Sigmoid colon (tissue), 7 donors: ENCODE measurements around the gene SUCLG1. TPM values are rescaled to one million over a fixed set of nuclear protein-coding genes. Genes with fewer than 3 reads are reported as not detected.
"Not testable (repeated sequence)": the region's sequence is repeated elsewhere in the genome, so short reads cannot be mapped to it uniquely, and the experiment has no call there.

Experiments used
- DNase-seq: peaks from one replicate; pipeline ENCODE4 v3.0.0-alpha.2; 2019
- H3K27ac ChIP-seq, 4 donors: fragments of 200-600 bp; sonication (generic); one replicate each; pipeline ENCODE4 v1.5.1; 2016 to 2019; ENCODE audit warnings: mild to moderate bottlenecking in 1 of 4
- H3K27me3 ChIP-seq, 3 donors: fragments of 200-600 bp; sonication (generic); one replicate each; pipeline ENCODE4 v1.5.1; 2019; ENCODE audit warnings: mild to moderate bottlenecking in 1 of 3
- H3K36me3 ChIP-seq, 4 donors: fragments of 200-600 bp; sonication (generic); one replicate each; pipeline ENCODE4 v1.5.1; 2016 to 2019
- H3K4me1 ChIP-seq, 4 donors: fragments of 200-600 bp; sonication (generic); one replicate each; pipeline ENCODE4 v1.5.1; 2017 to 2019
- H3K4me3 ChIP-seq, 4 donors: fragments of 200-600 bp; sonication (generic); one replicate each; pipeline ENCODE4 v1.5.1; 2017 to 2019; ENCODE audit warnings: mild to moderate bottlenecking in 2 of 4, moderate library complexity in 1 of 4
- H3K9me3 ChIP-seq, 4 donors: fragments of 200-600 bp in 3 of 4; sonication (generic) in 3 of 4; one replicate each; pipeline versions ENCODE4 v1.5.1 to v1.6.1; 2013 to 2019
- EP300 ChIP-seq, 4 donors: sonication (generic); formaldehyde crosslinking; IDR thresholded peaks; one replicate each; pipeline ENCODE4 v1.6.1; 2017; ENCODE audit warnings: antibody characterized with exemption in 4 of 4
- POLR2A ChIP-seq, 2 donors: fragments of 450-650 bp; IDR thresholded peaks; one replicate each; pipeline ENCODE4 v1.6.1; 2016; ENCODE audit warnings: antibody characterized with exemption in 2 of 2, mild to moderate bottlenecking in 2 of 2, moderate library complexity in 2 of 2
- POLR2AphosphoS5 ChIP-seq, 4 donors: sonication (generic); formaldehyde crosslinking; IDR thresholded peaks; one replicate each; pipeline ENCODE4 v1.6.1; 2017; ENCODE audit warnings: antibody characterized with exemption in 4 of 4
- WGBS, 2 donors: extraction: QIAGEN DNeasy Blood & Tissue Kit; methylation state at CpG; one replicate each; pipeline ENCODE4 v1.1.7; 2013; 5-methylcytosine and 5-hydroxymethylcytosine counted together
- intact Hi-C: fragments of 100-400 bp; cut with DNase I; formaldehyde crosslinking; loops from one replicate; pipeline ENCODE4 v1.15.1; 2023
- polyA plus RNA-seq, 3 donors: library from polyadenylated mRNA; stranded (reverse); fragments of 200-250 nt; gene quantifications; one replicate each; pipeline ENCODE4 v1.2.3, GENCODE V29; 2013
- total RNA-seq, 4 donors: library from RNA; depleted of rRNA; stranded (reverse); fragments of >200 nt; gene quantifications; one replicate each; pipeline ENCODE4 v1.1.0, GENCODE V29; 2016
- TF ChIP-seq, protein P1 (sequence below), 4 experiments: fragments of 450-650 bp in 3 of 4; fragments of 200-600 bp in 1 of 4; IDR thresholded peaks; one replicate each; pipeline ENCODE4 v1.5.1; 2016 to 2019; ENCODE audit warnings: antibody characterized with exemption in 4 of 4, mild to moderate bottlenecking in 3 of 4, moderate library complexity in 2 of 4
- donor health status: healthy with polysubstance abuse.
- donor health status: Bipolar disorder and iron deficiency.
- donor health status: healthy.

SUCLG1 gene
- total and polyA plus RNA-seq, 7 donors: 75.6 to 423 (median 125) TPM

DNA sequence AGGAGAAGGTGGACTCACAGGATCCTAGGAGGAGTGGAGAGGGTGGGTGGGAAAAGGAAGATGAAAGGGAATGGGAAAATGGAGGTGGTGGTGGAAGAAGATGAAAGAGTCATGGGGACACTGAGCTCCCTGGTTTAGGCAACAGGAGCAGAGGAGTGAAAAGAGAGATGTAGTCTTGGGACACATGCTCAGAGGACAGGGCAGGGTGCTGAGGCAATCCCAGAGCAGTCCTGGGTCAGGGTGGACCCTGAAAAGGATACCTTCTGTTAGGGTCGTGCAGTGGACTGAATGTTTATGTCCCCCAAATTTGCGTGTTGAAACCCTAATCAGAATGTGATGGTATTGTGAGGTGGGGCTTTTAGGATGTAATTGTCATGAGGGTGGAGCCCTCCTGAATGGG, 37.9 kb downstream of the SUCLG1 start:
- Histone ChIP-seq H3K27ac (no peak overlapping the region), H3K4me1 (no peaks in the 10 kb centered on the region), H3K27me3 (no peaks in the 10 kb centered on the region), H3K9me3 (no peaks in the 10 kb centered on the region), H3K36me3 (peaks cover 0 to 40% (median 6%) of the 10 kb centered on the region in 4 donors), H3K4me3 (no peak overlapping the region)
- TF ChIP-seq, protein P1, sequence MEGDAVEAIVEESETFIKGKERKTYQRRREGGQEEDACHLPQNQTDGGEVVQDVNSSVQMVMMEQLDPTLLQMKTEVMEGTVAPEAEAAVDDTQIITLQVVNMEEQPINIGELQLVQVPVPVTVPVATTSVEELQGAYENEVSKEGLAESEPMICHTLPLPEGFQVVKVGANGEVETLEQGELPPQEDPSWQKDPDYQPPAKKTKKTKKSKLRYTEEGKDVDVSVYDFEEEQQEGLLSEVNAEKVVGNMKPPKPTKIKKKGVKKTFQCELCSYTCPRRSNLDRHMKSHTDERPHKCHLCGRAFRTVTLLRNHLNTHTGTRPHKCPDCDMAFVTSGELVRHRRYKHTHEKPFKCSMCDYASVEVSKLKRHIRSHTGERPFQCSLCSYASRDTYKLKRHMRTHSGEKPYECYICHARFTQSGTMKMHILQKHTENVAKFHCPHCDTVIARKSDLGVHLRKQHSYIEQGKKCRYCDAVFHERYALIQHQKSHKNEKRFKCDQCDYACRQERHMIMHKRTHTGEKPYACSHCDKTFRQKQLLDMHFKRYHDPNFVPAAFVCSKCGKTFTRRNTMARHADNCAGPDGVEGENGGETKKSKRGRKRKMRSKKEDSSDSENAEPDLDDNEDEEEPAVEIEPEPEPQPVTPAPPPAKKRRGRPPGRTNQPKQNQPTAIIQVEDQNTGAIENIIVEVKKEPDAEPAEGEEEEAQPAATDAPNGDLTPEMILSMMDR (IDR thresholded peaks at IDR 0.05): no peak
- TF ChIP-seq POLR2A (IDR thresholded peaks at IDR 0.05): no peak
- TF ChIP-seq POLR2AphosphoS5 (IDR thresholded peaks at IDR 0.05): no peak
- TF ChIP-seq EP300 (IDR thresholded peaks at IDR 0.05): no peak
- no peak for DNase-seq
- intact Hi-C loops: no loop called here
- WGBS, 2 donors: 67 to 95% methylated on average over 2 of the region's 2 CpGs

DNA sequence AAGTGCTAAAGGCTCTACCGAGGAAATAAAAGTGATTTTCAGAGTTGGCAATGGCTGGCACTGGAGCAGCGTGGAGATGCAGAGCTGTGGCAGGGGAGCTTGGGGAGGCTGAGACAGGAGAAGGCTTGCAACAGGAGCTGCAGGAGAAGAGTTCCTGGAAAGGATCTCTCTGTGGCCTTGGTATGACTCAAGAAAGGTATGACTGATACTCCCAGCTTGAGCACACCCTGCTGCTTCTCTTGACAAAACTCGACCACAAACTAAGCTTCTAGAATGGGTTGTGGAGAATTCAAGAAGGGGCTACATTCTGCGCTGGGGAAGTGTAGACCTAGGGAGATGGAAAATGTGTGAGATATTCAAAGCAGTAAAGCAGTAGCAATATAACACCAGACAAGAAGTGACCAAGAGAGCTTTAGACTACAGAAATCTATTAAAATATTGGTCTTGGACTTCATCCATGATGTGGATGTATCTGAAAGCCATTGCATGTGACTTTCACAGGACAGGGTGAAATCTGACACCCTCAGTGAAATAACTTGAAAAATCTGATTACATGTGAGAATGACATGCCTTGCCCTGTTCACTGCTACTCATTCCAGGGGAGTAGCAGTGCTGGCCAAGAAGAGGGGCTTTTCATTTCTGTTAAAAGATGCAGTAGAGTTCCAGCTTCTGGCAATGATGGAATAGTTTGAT, 41.5 kb downstream of the SUCLG1 start:
- no peaks in the 10 kb centered on the region for H3K9me3 ChIP-seq
- TF ChIP-seq POLR2A (IDR thresholded peaks at IDR 0.05): no peak
- no peak for TF ChIP-seq EP300 (IDR thresholded peaks at IDR 0.05)
- TF ChIP-seq, protein P1 (IDR thresholded peaks at IDR 0.05): no peak
- no peak for TF ChIP-seq POLR2AphosphoS5 (IDR thresholded peaks at IDR 0.05)
- H3K4me3 ChIP-seq: no peak overlapping the region
- WGBS, 2 donors: 91 to 94% methylated on average over 4 of the region's 4 CpGs
- DNase-seq: no peak
- no peaks in the 10 kb centered on the region for H3K27me3 ChIP-seq
- H3K4me1 ChIP-seq: no peaks in the 10 kb centered on the region
- intact Hi-C loops: no loop called here
- no peak overlapping the region for H3K27ac ChIP-seq
- H3K36me3 ChIP-seq: peaks cover 0 to 4% (median 0%) of the 10 kb centered on the region in 4 donors

DNA sequence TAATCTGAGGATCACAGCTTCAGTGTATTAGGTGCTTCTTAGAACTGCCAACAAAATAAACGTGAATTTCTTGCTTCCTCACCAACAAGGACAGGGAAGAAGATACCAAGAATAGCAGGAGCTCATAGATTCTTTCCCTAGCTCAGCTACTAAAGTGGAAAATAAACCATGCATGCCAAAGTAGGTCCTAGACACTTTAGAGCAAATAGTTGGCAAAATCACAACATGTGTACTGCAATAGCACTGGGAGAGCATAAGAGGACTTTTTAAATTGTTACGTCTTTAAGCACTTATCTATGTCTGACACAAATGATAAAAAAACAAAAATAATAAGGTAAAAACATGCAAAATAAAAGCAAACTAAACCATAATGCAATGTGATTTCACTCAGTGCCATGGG, 49.5 kb downstream of the SUCLG1 start:
- no peaks in the 10 kb centered on the region for H3K27me3 ChIP-seq
- peaks cover 0 to 9% (median 0%) of the 10 kb centered on the region in 4 donors for H3K4me1 ChIP-seq
- intact Hi-C loops: no loop called here
- TF ChIP-seq, protein P1 (IDR thresholded peaks at IDR 0.05): no peak
- no peak for TF ChIP-seq POLR2A (IDR thresholded peaks at IDR 0.05)
- no peaks in the 10 kb centered on the region for H3K9me3 ChIP-seq
- no peak overlapping the region for H3K27ac ChIP-seq
- no peak for DNase-seq
- H3K36me3 ChIP-seq: no peaks in the 10 kb centered on the region
- no peak overlapping the region for H3K4me3 ChIP-seq
- 76 to 78% methylated on average over 2 of the region's 2 CpGs for WGBS, 2 donors

DNA sequence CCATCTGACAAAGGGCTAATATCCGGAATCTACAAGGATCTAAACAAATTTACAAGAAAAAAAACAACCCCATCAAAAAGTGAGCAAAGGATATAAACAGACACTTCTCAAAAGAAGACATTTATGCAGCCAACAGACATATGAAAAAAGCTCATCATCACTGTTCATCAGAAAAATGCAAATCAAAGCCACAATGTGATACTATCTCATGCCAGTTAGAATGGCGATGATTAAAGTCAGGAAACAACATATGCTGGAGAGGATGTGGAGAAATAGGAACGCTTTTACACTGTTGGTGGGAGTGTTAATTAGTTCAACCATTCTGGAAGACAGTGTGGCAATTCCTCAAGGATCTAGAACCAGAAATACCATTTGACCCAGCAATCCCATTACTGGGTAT, 57.0 kb downstream of the SUCLG1 start:
- H3K4me3 ChIP-seq, H3K36me3 ChIP-seq, H3K4me1 ChIP-seq, H3K27ac ChIP-seq, H3K9me3 ChIP-seq, DNase-seq, H3K27me3 ChIP-seq, intact Hi-C loops: not testable (repeated sequence)
- 82 to 93% methylated on average over 3 of the region's 3 CpGs for WGBS, 2 donors

DNA sequence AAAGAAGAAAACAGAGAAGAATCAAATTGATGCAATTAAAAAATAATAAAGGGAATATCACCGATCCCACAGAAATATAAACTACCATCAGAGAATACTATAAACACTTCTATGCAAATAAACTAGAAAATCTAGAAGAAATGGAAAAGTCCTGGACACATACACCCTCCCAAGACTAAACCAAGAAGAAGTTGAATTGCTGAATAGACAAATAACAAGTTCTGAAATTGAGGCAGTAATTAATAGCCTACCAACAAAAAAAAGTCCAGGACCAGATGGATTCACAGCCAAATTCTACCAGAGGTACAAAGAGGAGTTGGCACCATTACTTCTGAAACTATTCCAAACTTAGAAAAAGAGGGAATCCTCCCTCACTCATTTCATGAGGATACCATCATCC, 59.2 kb downstream of the SUCLG1 start:
- 89 to 94% methylated on average over 1 of the region's 1 CpG for WGBS, 2 donors
- H3K27me3 ChIP-seq, H3K9me3 ChIP-seq, intact Hi-C loops, H3K4me3 ChIP-seq, DNase-seq, H3K27ac ChIP-seq, H3K36me3 ChIP-seq, H3K4me1 ChIP-seq: not testable (repeated sequence)

DNA sequence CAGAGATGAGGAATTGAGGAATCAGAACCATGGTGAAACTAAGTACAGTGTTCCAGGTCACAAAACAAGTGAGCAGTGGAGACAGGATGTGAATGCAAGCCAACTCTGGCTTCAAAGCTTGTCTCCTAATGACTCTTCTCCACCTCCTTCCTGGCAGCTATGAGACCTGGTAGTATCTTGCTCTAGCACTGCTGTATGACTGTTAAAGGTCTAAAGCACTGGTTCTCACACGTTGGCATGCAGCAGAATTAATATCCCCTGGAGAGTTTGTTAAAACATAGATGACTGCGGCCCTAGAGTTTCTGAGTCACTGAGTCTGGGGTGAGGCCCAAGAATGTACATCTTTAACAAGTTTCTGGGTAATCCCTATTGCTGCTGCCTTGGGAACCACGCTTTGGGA, 63.3 kb downstream of the SUCLG1 start:
- 72 to 81% methylated on average over 3 of the region's 3 CpGs for WGBS, 2 donors

More for the DNA sequence above, 63.3 kb downstream of the SUCLG1 start:
- Histone ChIP-seq H3K36me3 (no peaks in the 10 kb centered on the region), H3K9me3 (peaks cover 0 to 4% (median 0%) of the 10 kb centered on the region in 4 donors), H3K27ac (no peak overlapping the region), H3K4me3 (no peak overlapping the region), H3K4me1 (no peaks in the 10 kb centered on the region), H3K27me3 (no peaks in the 10 kb centered on the region)
- DNase-seq: no peak
- intact Hi-C loops: no loop called here
- TF ChIP-seq POLR2AphosphoS5 (IDR thresholded peaks at IDR 0.05) (no peak), EP300 (IDR thresholded peaks at IDR 0.05) (no peak), POLR2A (IDR thresholded peaks at IDR 0.05) (no peak)
- TF ChIP-seq, protein P1 (IDR thresholded peaks at IDR 0.05): no peak
